ENCODE results near the gene NF1. TPM values are rescaled to one million over a fixed set of nuclear protein-coding genes. Genes with fewer than 3 reads are reported as not detected.

Gene NF1
- total and polyA plus RNA-seq, 8 donors = 45.0 to 57.7 (median 52.0) TPM

- Histone ChIP-seq H3K9me3 (peaks cover 0 to 1% of the 10 kb centered on the region in 2 donors), H3K27ac (no peak overlapping the region), H3K36me3 (no peaks in the 10 kb centered on the region), H3K4me3 (no peak overlapping the region), H3K4me1 (no peaks in the 10 kb centered on the region), H3K27me3 (peaks cover 0 to 17% of the 10 kb centered on the region in 2 donors)
- no peak for TF ChIP-seq CTCF (IDR thresholded peaks at IDR 0.05)
- no peak for ATAC-seq
- intact Hi-C loops (cut with DNase I) = no loop called here
- no peak for DNase-seq
These were observed 327.7 kb downstream of the NF1 start for GRCh38 chr17:31422443-31422842.

- H3K9me3 ChIP-seq = peaks cover 0 to 1% of the 10 kb centered on the region in 2 donors
- H3K36me3 ChIP-seq = no peaks in the 10 kb centered on the region
- intact Hi-C loops (cut with DNase I) = no loop called here
- H3K27me3 ChIP-seq = peaks cover 0 to 39% of the 10 kb centered on the region in 2 donors
- ATAC-seq (no peak), DNase-seq (no peak)
- no peak overlapping the region for H3K27ac ChIP-seq
- no peak overlapping the region for H3K4me3 ChIP-seq
- no peaks in the 10 kb centered on the region for H3K4me1 ChIP-seq
- no peak for TF ChIP-seq CTCF (IDR thresholded peaks at IDR 0.05)
These were observed 330.1 kb downstream of the NF1 start for GRCh38 chr17:31424944-31425281.

DNA sequence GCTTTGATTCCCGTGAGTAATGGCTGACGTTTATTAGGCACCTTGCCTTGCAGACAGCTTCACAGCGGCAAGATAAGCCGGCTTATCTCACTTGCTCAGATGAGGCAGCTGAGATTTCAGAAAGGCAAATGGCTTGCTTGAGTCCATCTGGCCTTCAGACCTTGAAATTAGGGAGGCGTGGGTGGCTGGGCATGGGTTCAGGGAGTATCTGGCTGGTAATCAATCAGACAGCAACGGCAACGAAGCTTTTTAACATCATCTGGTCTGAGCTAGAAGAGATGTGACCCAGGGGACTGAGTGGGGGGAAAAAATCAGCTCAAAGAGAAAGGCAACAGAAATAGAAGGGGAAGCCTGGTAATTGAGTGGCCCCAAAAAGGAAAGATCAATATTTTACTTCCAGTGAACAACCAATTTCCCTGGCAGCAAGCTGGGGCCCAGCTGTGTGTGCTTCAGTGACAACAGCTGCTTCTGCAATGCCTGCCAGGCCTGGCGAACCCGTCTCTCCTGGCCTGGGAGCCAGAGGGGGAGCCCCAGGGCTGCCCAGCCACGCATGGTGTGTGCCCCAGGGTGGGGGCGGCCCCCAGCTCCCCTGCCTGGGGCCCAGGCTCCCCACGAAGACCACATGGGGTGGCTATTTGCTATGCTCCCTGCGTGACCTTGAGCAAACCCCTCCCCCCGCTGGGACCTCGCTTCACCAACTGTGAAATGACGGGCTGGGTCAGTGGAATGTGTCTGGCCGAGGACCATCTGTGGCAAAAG, 330.7 kb downstream of the NF1 start:
- no peaks in the 10 kb centered on the region for H3K4me1 ChIP-seq
- H3K27me3 ChIP-seq = peaks cover 0 to 43% of the 10 kb centered on the region in 2 donors
- no peak overlapping the region for H3K27ac ChIP-seq
- no peaks in the 10 kb centered on the region for H3K36me3 ChIP-seq
- no peak overlapping the region for H3K4me3 ChIP-seq
- H3K9me3 ChIP-seq = peaks cover 0 to 1% of the 10 kb centered on the region in 2 donors
- TF ChIP-seq CTCF (IDR thresholded peaks at IDR 0.05) = no peak
- intact Hi-C loops (cut with DNase I) = no loop called here
- DNase-seq (peak in 2 of 4 donors; percentile 58 to 64), ATAC-seq (no peak)

Small RNA genes within 50 kb of the gene (microRNA-seq; reads per million reads assigned to microRNA genes)
- 0.17 to 1.5 reads per million in 2 donors for gene MIR4733

Other genes with a start within 250 kb of the NF1 start
- 10 to 100 TPM; 14.0 to 14.9 TPM for gene TEFM, start 188.7 kb upstream of the NF1 start, total RNA-seq
- 10 to 100 TPM; 22.1 to 28.1 (median 24.5) TPM for gene TEFM, start 188.7 kb upstream of the NF1 start, polyA plus RNA-seq (ENCODE audit: insufficient read length in 6 of 6)
- gene ADAP2, start 173.0 kb upstream of the NF1 start, total RNA-seq = 10 to 100 TPM; 23.3 to 46.1 TPM
- gene ADAP2, start 173.0 kb upstream of the NF1 start, polyA plus RNA-seq (ENCODE audit: insufficient read length in 6 of 6) = 1 to 10 TPM; 4.4 to 6.6 (median 5.1) TPM
- 10 to 100 TPM; 19.8 to 38.5 TPM for gene RNF135, start 123.9 kb upstream of the NF1 start, total RNA-seq
- 10 to 100 TPM; 15.0 to 17.5 (median 16.1) TPM for gene RNF135, start 123.9 kb upstream of the NF1 start, polyA plus RNA-seq (ENCODE audit: insufficient read length in 6 of 6)
- 10 to 100 TPM in 1 of 2 donors, 1 to 10 TPM in 1; 5.0 to 10.7 TPM for gene OMG, start 202.3 kb downstream of the NF1 start, total RNA-seq
- 1 to 10 TPM; 3.1 to 8.5 (median 4.4) TPM for gene OMG, start 202.3 kb downstream of the NF1 start, polyA plus RNA-seq (ENCODE audit: insufficient read length in 6 of 6)
- gene EVI2B, start 219.1 kb downstream of the NF1 start, total RNA-seq = 10 to 100 TPM; 25.1 to 80.4 TPM
- gene EVI2B, start 219.1 kb downstream of the NF1 start, polyA plus RNA-seq (ENCODE audit: insufficient read length in 6 of 6) = 1 to 10 TPM; 2.2 to 4.3 (median 2.8) TPM
- 10 to 100 TPM; 16.4 to 30.9 TPM for gene EVI2A, start 226.6 kb downstream of the NF1 start, total RNA-seq
- gene EVI2A, start 226.6 kb downstream of the NF1 start, polyA plus RNA-seq (ENCODE audit: insufficient read length in 6 of 6) = 1 to 10 TPM; 1.9 to 4.0 (median 2.4) TPM